ENCODE results near the gene HERPUD2.

DNA sequence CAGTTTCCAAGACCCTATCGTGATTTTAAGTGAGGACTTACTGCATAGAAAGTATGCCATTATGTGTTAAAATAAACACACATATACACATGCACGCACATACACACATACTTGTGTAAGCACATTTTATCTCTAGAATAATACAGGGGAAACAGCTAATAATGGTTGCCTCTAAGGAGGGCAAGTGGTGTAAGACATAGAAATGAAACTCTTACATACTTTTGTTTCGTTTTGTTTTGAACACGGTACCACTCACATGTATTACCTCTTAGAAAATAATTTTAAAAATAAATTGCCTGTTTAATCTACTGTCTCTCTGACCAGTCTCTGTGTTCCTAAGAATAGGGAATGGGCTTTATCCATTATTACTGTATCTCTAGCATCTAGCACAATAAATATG, 49.2 kb downstream of the HERPUD2 start:
- no peak for TF ChIP-seq EZH2 (IDR thresholded peaks at IDR 0.05; ENCODE audit: low read length, unreplicated experiment)
- TF ChIP-seq, protein P1, sequence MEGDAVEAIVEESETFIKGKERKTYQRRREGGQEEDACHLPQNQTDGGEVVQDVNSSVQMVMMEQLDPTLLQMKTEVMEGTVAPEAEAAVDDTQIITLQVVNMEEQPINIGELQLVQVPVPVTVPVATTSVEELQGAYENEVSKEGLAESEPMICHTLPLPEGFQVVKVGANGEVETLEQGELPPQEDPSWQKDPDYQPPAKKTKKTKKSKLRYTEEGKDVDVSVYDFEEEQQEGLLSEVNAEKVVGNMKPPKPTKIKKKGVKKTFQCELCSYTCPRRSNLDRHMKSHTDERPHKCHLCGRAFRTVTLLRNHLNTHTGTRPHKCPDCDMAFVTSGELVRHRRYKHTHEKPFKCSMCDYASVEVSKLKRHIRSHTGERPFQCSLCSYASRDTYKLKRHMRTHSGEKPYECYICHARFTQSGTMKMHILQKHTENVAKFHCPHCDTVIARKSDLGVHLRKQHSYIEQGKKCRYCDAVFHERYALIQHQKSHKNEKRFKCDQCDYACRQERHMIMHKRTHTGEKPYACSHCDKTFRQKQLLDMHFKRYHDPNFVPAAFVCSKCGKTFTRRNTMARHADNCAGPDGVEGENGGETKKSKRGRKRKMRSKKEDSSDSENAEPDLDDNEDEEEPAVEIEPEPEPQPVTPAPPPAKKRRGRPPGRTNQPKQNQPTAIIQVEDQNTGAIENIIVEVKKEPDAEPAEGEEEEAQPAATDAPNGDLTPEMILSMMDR (conservative IDR thresholded peaks at IDR 0.05; ENCODE audit: low read depth, low read length): no peak

All from PC-3 (cell line).